Renal cortical epithelial cell (primary cell): ENCODE data around the gene MAD2L2. TPM values are rescaled to one million over a fixed set of nuclear protein-coding genes. Genes with fewer than 3 reads are reported as not detected.

Source experiments
- DNase-seq: peaks from one replicate; pipeline ENCODE4 v3.0.0-alpha.2; 2011; ENCODE audit warnings: low read depth
- total RNA-seq: library from RNA; depleted of rRNA; stranded (reverse); fragments of >200 nt; gene quantifications from 2 replicates; pipeline ENCODE4 v1.2.3, GENCODE V29; 2014

The MAD2L2 gene
- total RNA-seq, 1 donor from 2014 or later = 30.9 TPM

GRCh38 chr1:11653101-11653860 lies 27.7 kb downstream of the MAD2L2 start:
- peak; percentile 33 for DNase-seq

GRCh38 chr1:11652203-11652780 lies 28.7 kb downstream of the MAD2L2 start:
- DNase-seq = no peak

- no peak for DNase-seq
Measured at GRCh38 chr1:11651017-11651416, 29.9 kb downstream of the MAD2L2 start.

- DNase-seq = peak; percentile 50
Measured at GRCh38 chr1:11650331-11650991, 30.5 kb downstream of the MAD2L2 start.

GRCh38 chr1:11649624-11650330 lies 31.2 kb downstream of the MAD2L2 start:
- DNase-seq = no peak

- no peak for DNase-seq
Measured at GRCh38 chr1:11649237-11649623, 31.7 kb downstream of the MAD2L2 start.

- no peak for DNase-seq
Measured at GRCh38 chr1:11648732-11649158, 32.2 kb downstream of the MAD2L2 start.

- no peak for DNase-seq
Measured at GRCh38 chr1:11648039-11648438, 32.9 kb downstream of the MAD2L2 start.

- no peak for DNase-seq
Measured at GRCh38 chr1:11647333-11647732, 33.6 kb downstream of the MAD2L2 start.

- DNase-seq = no peak
Measured at GRCh38 chr1:11646317-11646716, 34.6 kb downstream of the MAD2L2 start.

- peak; percentile 43 for DNase-seq
Measured at GRCh38 chr1:11645670-11646265, 35.2 kb downstream of the MAD2L2 start.

GRCh38 chr1:11645270-11645669 lies 35.7 kb downstream of the MAD2L2 start:
- no peak for DNase-seq

- no peak for DNase-seq
Measured at GRCh38 chr1:11643782-11644181, 37.2 kb downstream of the MAD2L2 start.

- peak; percentile 41 for DNase-seq
Measured at GRCh38 chr1:11642418-11643017, 38.4 kb downstream of the MAD2L2 start.

- no peak for DNase-seq
Measured at GRCh38 chr1:11641776-11642305, 39.1 kb downstream of the MAD2L2 start.

- no peak for DNase-seq
Measured at GRCh38 chr1:11640944-11641343, 40.0 kb downstream of the MAD2L2 start.

GRCh38 chr1:11640101-11640500 lies 40.8 kb downstream of the MAD2L2 start:
- DNase-seq = no peak

- DNase-seq = no peak
Measured at GRCh38 chr1:11639372-11639771, 41.6 kb downstream of the MAD2L2 start.

- no peak for DNase-seq
Measured at GRCh38 chr1:11638121-11638520, 42.8 kb downstream of the MAD2L2 start.

GRCh38 chr1:11634365-11635192 lies 46.4 kb downstream of the MAD2L2 start:
- DNase-seq = no peak
